H9 (cell line): Measurements from ENCODE around the gene SLC29A1. TPM values are rescaled to one million over a fixed set of nuclear protein-coding genes. Genes with fewer than 3 reads are reported as not detected.

Experiments used
- DNase-seq: peaks from one replicate; pipeline ENCODE4 v3.0.0-alpha.2; 2017
- H2AFZ ChIP-seq: one replicate; pipeline ENCODE4 v1.6.1; 2013; ENCODE audit warnings: mild to moderate bottlenecking, low read length, control low read depth, moderate library complexity
- H2AK5ac ChIP-seq: 2 replicates; pipeline ENCODE4 v1.6.1; 2013; ENCODE audit warnings: low read length, control low read depth, mixed read lengths; ENCODE audit not compliant: insufficient read length
- H2BK120ac ChIP-seq: one replicate; pipeline ENCODE4 v1.6.1; 2013; ENCODE audit warnings: low read depth, mild to moderate bottlenecking, low read length, control low read depth, inconsistent platforms; ENCODE audit not compliant: poor library complexity, severe bottlenecking
- H2BK12ac ChIP-seq: 2 replicates; pipeline ENCODE4 v1.6.1; 2013; ENCODE audit warnings: low read length, control low read depth, mixed read lengths, low read depth; ENCODE audit not compliant: insufficient read length
- H2BK15ac ChIP-seq: 2 replicates; pipeline ENCODE4 v1.6.1; 2013; ENCODE audit warnings: low read depth, low read length, control low read depth
- H2BK20ac ChIP-seq: one replicate; pipeline ENCODE4 v1.6.1; 2013; ENCODE audit warnings: low read depth, mild to moderate bottlenecking, low read length, control low read depth, inconsistent platforms; ENCODE audit not compliant: poor library complexity, severe bottlenecking
- H2BK5ac ChIP-seq: 2 replicates; pipeline ENCODE4 v1.6.1; 2013; ENCODE audit warnings: low read length, control low read depth, mixed read lengths; ENCODE audit not compliant: insufficient read length
- H3K14ac ChIP-seq: 2 replicates; pipeline ENCODE4 v1.6.1; 2013; ENCODE audit warnings: low read length, control low read depth; ENCODE audit not compliant: insufficient read depth
- H3K18ac ChIP-seq: 2 replicates; pipeline ENCODE4 v1.6.1; 2013; ENCODE audit warnings: low read depth, mild to moderate bottlenecking, mixed read lengths, low read length, control low read depth; ENCODE audit not compliant: insufficient read length
- H3K23ac ChIP-seq: 2 replicates; pipeline ENCODE4 v1.6.1; 2013; ENCODE audit warnings: low read length, control low read depth, mixed read lengths, low read depth; ENCODE audit not compliant: insufficient read length
- H3K23me2 ChIP-seq: 2 replicates; pipeline ENCODE4 v1.6.1; 2013; ENCODE audit warnings: low read depth, mild to moderate bottlenecking, mixed read lengths, low read length, control low read depth; ENCODE audit not compliant: insufficient read length, poor library complexity, severe bottlenecking
- H3K27ac ChIP-seq: 2 replicates; pipeline ENCODE4 v1.5.1; 2013; ENCODE audit warnings: low read length, control low read depth, mixed read lengths, low read depth; ENCODE audit not compliant: insufficient read length
- H3K27me3 ChIP-seq: 2 replicates; pipeline ENCODE4 v1.6.1; 2013; ENCODE audit warnings: low read length, control low read depth, inconsistent platforms; ENCODE audit not compliant: insufficient read depth
- H3K4ac ChIP-seq: 2 replicates; pipeline ENCODE4 v1.6.1; 2013; ENCODE audit warnings: low read depth, mild to moderate bottlenecking, control low read depth, inconsistent platforms, low read length, moderate library complexity
- H3K4me1 ChIP-seq: 2 replicates; pipeline ENCODE4 v1.6.1; 2013; ENCODE audit warnings: low read length, control low read depth, inconsistent platforms; ENCODE audit not compliant: insufficient read depth
- H3K4me2 ChIP-seq: 2 replicates; pipeline ENCODE4 v1.6.1; 2013; ENCODE audit warnings: low read length, control low read depth, mixed read lengths; ENCODE audit not compliant: insufficient read length, insufficient read depth
- H3K56ac ChIP-seq: 2 replicates; pipeline ENCODE4 v1.6.1; 2013; ENCODE audit warnings: low read depth, mild to moderate bottlenecking, mixed read lengths, low read length, control low read depth; ENCODE audit not compliant: insufficient read length
- H3K79me1 ChIP-seq: 2 replicates; pipeline ENCODE4 v1.6.1; 2013; ENCODE audit warnings: low read depth, mild to moderate bottlenecking, moderate library complexity, low read length, control low read depth, inconsistent platforms; ENCODE audit not compliant: insufficient read depth, poor library complexity, severe bottlenecking
- H3K79me2 ChIP-seq: 2 replicates; pipeline ENCODE4 v1.6.1; 2013; ENCODE audit warnings: low read length, control low read depth, inconsistent platforms; ENCODE audit not compliant: insufficient read depth
- H3K9ac ChIP-seq: 2 replicates; pipeline ENCODE4 v1.6.1; 2013; ENCODE audit warnings: low read length, control low read depth, mixed read lengths; ENCODE audit not compliant: insufficient read length; ENCODE audit errors: extremely low read depth
- H3K9me3 ChIP-seq: one replicate; pipeline ENCODE4 v1.6.1; 2013; ENCODE audit warnings: low read depth, low read length, inconsistent platforms; ENCODE audit not compliant: control insufficient read depth
- H3T11ph ChIP-seq: one replicate; pipeline ENCODE4 v1.6.1; 2013; ENCODE audit warnings: mild to moderate bottlenecking, low read length, control low read depth, inconsistent platforms
- H4K20me1 ChIP-seq: one replicate; pipeline ENCODE4 v1.6.1; 2013; ENCODE audit not compliant: control insufficient read depth, insufficient read length, insufficient read depth
- H4K5ac ChIP-seq: 2 replicates; pipeline ENCODE4 v1.6.1; 2013; ENCODE audit warnings: low read depth, mild to moderate bottlenecking, mixed read lengths, low read length, control low read depth; ENCODE audit not compliant: insufficient read length
- H4K8ac ChIP-seq: replicated peaks from 2 replicates; pipeline ENCODE4 v1.6.1; 2013; ENCODE audit warnings: low read length, control low read depth, mixed read lengths, low read depth; ENCODE audit not compliant: insufficient read length
- H4K91ac ChIP-seq: 2 replicates; pipeline ENCODE4 v1.6.1; 2013; ENCODE audit warnings: low read depth, mild to moderate bottlenecking, moderate library complexity, mixed read lengths, low read length, control low read depth; ENCODE audit not compliant: insufficient read length
- H3K27ac Mint-ChIP-seq, 3 experiments: 2 replicates in 2 of 3; 3 replicates in 1 of 3; pipeline ENCODE4 v1.8.0; 2020 to 2021; ENCODE audit warnings: mixed read lengths in 3 of 3, mild to moderate bottlenecking in 1 of 3, moderate library complexity in 1 of 3
- H3K27me3 Mint-ChIP-seq: 2 replicates; pipeline ENCODE4 v1.8.0; 2021; ENCODE audit warnings: low read depth, mild to moderate bottlenecking, moderate library complexity, mixed read lengths
- H3K36me3 Mint-ChIP-seq, 3 experiments: 2 replicates in 2 of 3; 3 replicates in 1 of 3; pipeline ENCODE4 v1.8.0; 2020 to 2021; ENCODE audit warnings: low read depth in 3 of 3, mixed read lengths in 3 of 3; ENCODE audit not compliant: insufficient read depth in 1 of 3
- H3K4me1 Mint-ChIP-seq, 2 experiments: 2 replicates each; pipeline ENCODE4 v1.8.0; 2020; ENCODE audit warnings: mixed read lengths in 2 of 2
- H3K4me3 Mint-ChIP-seq, 2 experiments: 2 replicates in 1 of 2; 3 replicates in 1 of 2; pipeline ENCODE4 v1.8.0; 2020 to 2021; ENCODE audit warnings: mild to moderate bottlenecking in 2 of 2, mixed read lengths in 2 of 2, moderate library complexity in 1 of 2
- H3K9me3 Mint-ChIP-seq, 2 experiments: 2 replicates in 1 of 2; 3 replicates in 1 of 2; pipeline ENCODE4 v1.8.0; 2020; ENCODE audit warnings: mild to moderate bottlenecking in 2 of 2, mixed read lengths in 2 of 2, moderate library complexity in 1 of 2
- CTCF ChIP-seq: fragments of 200-600 bp; sonication (generic); conservative IDR thresholded peaks from 3 replicates; pipeline ENCODE4 v1.8.0; 2021; ENCODE audit warnings: antibody characterized with exemption, mild to moderate bottlenecking
- WGBS: extraction: QIAGEN DNeasy Blood & Tissue Kit; methylation state at CpG from one replicate; pipeline ENCODE4 v1.1.7; 2013; ENCODE audit warnings: missing lambda C conversion rate, low lambda C conversion rate, mixed read lengths; ENCODE audit not compliant: insufficient read length; ENCODE audit errors: extremely low coverage; 5-methylcytosine and 5-hydroxymethylcytosine counted together
- total RNA-seq: library from RNA; stranded (reverse); gene quantifications from 2 replicates; pipeline ENCODE4 v1.2.1, GENCODE V29; 2021

SLC29A1 gene
- total RNA-seq, 1 experiment from 2014 or later: 124 TPM

GRCh38 chr6:44193307-44193910, 30.0 kb upstream of the SLC29A1 start:
- Histone ChIP-seq H3T11ph (no peak overlapping the region), H2BK15ac (no peak overlapping the region), H2AK5ac (no peak overlapping the region), H3K4me2 (no peak overlapping the region), H4K5ac (no peak overlapping the region), H3K27me3 (no peaks in the 10 kb centered on the region), H3K9ac (no peak overlapping the region), H3K56ac (no peak overlapping the region), H3K9me3 (no peaks in the 10 kb centered on the region), H3K23me2 (no peaks in the 10 kb centered on the region), H2BK5ac (no peak overlapping the region), H3K23ac (no peak overlapping the region), H3K4me1 (peaks cover 3% of the 10 kb centered on the region; the same call in 1 of the 2 replicates), H4K8ac (no peak overlapping the region), H2AFZ (no peak overlapping the region), H3K79me1 (no peaks in the 10 kb centered on the region), H3K18ac (no peak overlapping the region), H3K27ac (no peak overlapping the region), H4K91ac (no peak overlapping the region), H4K20me1 (peaks cover 2% of the 10 kb centered on the region), H3K14ac (no peak overlapping the region), H3K4ac (no peak overlapping the region), H2BK20ac (no peak overlapping the region), H3K79me2 (no peaks in the 10 kb centered on the region), H2BK12ac (no peak overlapping the region), H2BK120ac (no peak overlapping the region)
- no peak overlapping the region; a peak in 1 of 5 replicates for H3K4me3 Mint-ChIP-seq
- H3K9me3 Mint-ChIP-seq: no peaks in the 10 kb centered on the region; a peak in 1 of 5 replicates
- no peak overlapping the region for H3K27ac Mint-ChIP-seq
- peaks cover 11 to 16% of the 10 kb centered on the region in 2 experiments for H3K4me1 Mint-ChIP-seq
- TF ChIP-seq CTCF: no peak
- no peaks in the 10 kb centered on the region; the same call in 1 of the 2 replicates for H3K27me3 Mint-ChIP-seq
- H3K36me3 Mint-ChIP-seq: no peaks in the 10 kb centered on the region
- no CpG with 5 or more reads among the region's 8 CpGs for WGBS
- DNase-seq: no peak
